Fibroblast of mammary gland (primary cell): ENCODE measurements around the gene DYNLT1.

ENCODE experiments used
- DNase-seq: peaks from one replicate; pipeline ENCODE4 v3.0.0-alpha.2; 2010; ENCODE audit warnings: low read depth
- H3K4me3 ChIP-seq: 2 replicates; pipeline ENCODE4 v1.5.1; 2011; ENCODE audit warnings: low read depth, mild to moderate bottlenecking, low read length, moderate library complexity; ENCODE audit not compliant: control insufficient read depth
- CTCF ChIP-seq: conservative IDR thresholded peaks from 2 replicates; pipeline ENCODE4 v1.5.1; 2011; ENCODE audit warnings: low read depth, low read length, inconsistent platforms; ENCODE audit not compliant: control insufficient read depth, insufficient read depth

Gene DYNLT1

DNA sequence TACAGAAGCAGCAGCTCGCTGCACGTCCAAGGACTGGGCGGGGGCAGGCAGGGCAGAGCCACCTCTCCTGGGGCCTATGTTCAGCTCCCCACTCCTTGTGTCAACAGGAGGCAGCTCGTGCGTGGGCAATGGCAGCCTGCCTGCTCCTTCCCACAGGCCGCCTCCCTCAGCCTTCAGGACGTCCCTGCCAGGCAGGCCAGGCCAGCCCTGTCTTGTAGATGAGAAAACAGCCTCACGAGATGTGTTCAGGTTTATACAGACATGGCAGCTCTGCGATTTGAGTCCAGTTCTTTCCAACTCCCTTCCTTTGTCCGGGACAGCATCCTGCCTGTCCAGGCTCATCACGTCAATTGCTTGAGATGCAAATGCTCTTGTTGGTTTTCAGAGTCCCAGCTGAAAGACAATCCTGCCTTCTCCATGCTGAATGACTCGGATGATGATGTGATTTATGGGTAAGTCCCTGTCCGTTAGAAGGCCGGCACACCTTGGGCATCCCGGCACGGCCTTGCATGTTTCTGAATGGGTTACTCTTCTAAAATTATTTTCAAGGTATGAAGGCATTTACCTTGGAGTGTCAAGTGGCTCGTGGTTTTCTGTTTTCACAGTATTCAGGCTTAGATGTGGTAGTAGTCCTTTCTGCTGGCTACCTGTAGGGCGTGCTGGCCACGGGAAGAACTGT lies 13.5 kb downstream of the DYNLT1 start:
- DNase-seq = peak; percentile 73
- H3K4me3 ChIP-seq = no peak overlapping the region
- peak; percentile 1 for TF ChIP-seq CTCF

- TF ChIP-seq CTCF = peak; percentile 4
- no peak overlapping the region for H3K4me3 ChIP-seq
- DNase-seq = no peak
These were observed 14.9 kb downstream of the DYNLT1 start for GRCh38 chr6:158629367-158630221.

DNA sequence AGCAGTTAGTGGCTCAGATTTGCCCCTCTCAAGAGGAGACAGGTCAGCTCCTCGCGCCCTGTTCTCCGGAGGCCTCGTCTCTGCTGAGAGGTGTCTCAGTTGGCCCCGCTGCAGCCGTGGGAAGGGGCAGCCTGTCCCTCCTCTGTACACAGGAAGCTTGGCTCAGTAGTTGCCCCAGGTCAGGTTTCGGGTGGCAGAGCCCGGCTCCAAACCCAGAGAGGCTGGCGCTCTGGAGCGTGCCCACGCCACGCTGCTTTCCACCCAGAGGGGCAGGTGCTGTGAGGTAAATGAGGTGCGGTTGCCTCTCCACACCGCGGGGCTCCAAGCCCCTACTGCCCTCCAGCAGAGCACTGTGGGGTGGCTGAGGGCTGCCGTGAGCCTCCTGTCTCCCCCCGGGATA lies 16.0 kb downstream of the DYNLT1 start:
- no peak overlapping the region for H3K4me3 ChIP-seq
- no peak for DNase-seq
- no peak for TF ChIP-seq CTCF

- DNase-seq = no peak
- TF ChIP-seq CTCF = no peak
- H3K4me3 ChIP-seq = no peak overlapping the region
These were observed 16.7 kb downstream of the DYNLT1 start for GRCh38 chr6:158627940-158628211.

DNA sequence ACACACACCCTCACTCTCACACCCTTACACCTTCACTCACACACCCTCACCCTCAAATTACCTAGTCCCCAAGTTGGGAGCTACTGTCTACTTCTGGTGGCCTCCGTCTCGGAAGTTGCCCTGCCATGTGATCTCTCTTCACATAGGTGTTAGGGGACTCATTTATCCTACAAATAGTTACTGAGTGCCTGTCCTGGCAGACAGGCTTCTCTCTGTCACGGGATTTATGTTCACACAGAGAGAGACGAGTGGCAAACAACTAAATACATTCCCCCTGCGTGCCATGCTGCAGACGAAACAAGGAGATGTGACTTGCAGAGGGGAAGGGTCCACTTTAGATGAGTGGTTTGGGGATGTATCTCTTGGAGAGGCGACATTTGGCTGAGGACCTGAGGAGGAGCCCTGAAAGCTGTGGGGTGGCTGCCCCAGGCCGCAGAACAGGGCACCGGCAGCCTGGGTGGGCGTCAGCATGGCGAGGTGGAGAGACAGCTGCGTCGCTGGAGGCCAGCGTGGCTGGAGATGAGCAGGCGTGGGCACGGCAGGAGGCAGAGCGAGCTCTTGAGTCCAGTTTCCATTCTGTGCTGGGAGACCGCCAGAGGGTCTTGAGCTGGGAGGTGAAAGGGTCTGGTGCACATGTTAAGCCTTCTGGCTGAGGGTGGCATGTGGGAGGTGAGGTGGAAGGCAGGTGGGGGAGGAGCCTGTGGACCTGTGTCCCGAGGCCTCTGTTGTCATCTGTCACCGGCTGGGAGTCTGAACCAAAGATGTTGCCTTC lies 17.2 kb downstream of the DYNLT1 start:
- TF ChIP-seq CTCF = no peak
- no peak for DNase-seq
- no peak overlapping the region for H3K4me3 ChIP-seq

- TF ChIP-seq CTCF = no peak
- H3K4me3 ChIP-seq = no peak overlapping the region
- DNase-seq = no peak
These were observed 18.0 kb downstream of the DYNLT1 start for GRCh38 chr6:158626360-158627167.
